HG02610 (cell line): ENCODE results near the gene GPNMB.
"Not testable (repeated sequence)": the region's sequence is repeated elsewhere in the genome, so short reads cannot be mapped to it uniquely, and the experiment has no call there.

ENCODE experiments used
- ATAC-seq: cut with Tn5 transposase; IDR thresholded peaks from one replicate; pipeline ENCODE4 v1.9.1; 2021; ENCODE audit warnings: mild to moderate bottlenecking, moderate library complexity; ENCODE audit not compliant: unreplicated experiment

Gene GPNMB

DNA sequence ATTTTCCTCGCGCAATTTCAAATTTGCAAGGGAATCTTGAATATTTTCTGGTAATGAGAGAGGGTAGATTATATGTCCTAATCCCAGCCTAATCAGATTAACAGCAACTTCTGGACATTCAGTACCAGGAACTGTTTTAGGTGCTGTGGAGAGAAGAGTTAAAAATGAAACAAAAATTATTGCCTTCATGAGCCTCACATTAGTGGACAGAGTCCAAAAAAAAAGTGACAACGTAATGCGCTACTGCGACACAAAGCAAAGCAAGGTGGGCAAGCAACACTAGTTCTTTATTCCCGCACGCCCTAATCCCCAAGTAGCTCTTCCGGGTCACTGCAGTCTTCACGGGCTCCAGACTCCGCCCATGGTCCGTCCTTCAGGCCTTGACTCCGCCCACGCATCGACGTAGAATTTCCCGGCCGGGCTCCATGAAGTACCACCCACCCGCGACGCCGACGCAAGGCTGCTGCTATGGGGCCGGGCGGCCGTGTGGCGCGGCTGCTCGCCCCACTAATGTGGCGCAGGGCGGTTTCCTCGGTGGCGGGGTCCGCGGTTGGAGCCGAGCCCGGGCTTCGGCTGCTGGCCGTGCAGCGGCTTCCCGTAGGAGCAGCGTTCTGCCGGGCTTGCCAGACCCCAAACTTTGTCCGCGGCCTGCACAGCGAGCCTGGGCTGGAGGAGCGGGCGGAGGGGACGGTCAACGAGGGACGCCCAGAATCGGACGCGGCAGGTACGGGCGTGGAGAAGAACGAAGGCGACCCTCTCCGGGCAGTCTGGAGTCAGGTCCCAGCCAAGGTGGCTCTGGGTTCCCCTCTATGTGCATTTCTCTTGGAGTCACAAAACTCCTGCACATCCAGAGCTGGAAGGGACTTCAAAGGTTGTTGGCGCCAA lies 52.6 kb downstream of the GPNMB start, which contains the start of gene MALSU1:
Gene MALSU1, plus strand, starts transcription at position 455 of the 885 bp plus-strand sequence. Its CDS starts 14 bp downstream, at position 469.
- peak; percentile 100 for ATAC-seq

GRCh38 chr7:23299770-23300300 lies 53.3 kb downstream of the GPNMB start:
- peak; percentile 6 for ATAC-seq

GRCh38 chr7:23306936-23307521 lies 60.5 kb downstream of the GPNMB start:
- no peak for ATAC-seq

GRCh38 chr7:23308754-23309153 lies 62.2 kb downstream of the GPNMB start:
- ATAC-seq: no peak

GRCh38 chr7:23312141-23312540 lies 65.6 kb downstream of the GPNMB start:
- ATAC-seq: not testable (repeated sequence)

- ATAC-seq: no peak
Observed at GRCh38 chr7:23315366-23315765, 68.8 kb downstream of the GPNMB start.
